SK-N-MC (cell line): Measurements from ENCODE around the gene KIF26B.

Experiments used
- DNase-seq: peaks from one replicate; pipeline ENCODE4 v3.0.0-alpha.2; 2011; ENCODE audit warnings: low read depth, low spot score
- H3K27ac ChIP-seq: fragments of 200-600 bp; sonication (generic); 2 replicates; pipeline ENCODE4 v1.5.1; 2016; ENCODE audit warnings: mixed run types
- H3K36me3 ChIP-seq: fragments of 200-600 bp; sonication (generic); 2 replicates; pipeline ENCODE4 v1.6.1; 2017; ENCODE audit warnings: antibody characterized with exemption, low read length, mixed read lengths; ENCODE audit not compliant: insufficient read depth
- H3K4me3 ChIP-seq: fragments of 200-600 bp; sonication (generic); 2 replicates; pipeline ENCODE4 v1.5.1; 2016
- H3K9ac ChIP-seq: fragments of 200-600 bp; sonication (generic); 2 replicates; pipeline ENCODE4 v1.8.0; 2017; ENCODE audit warnings: mixed run types, mixed read lengths; ENCODE audit not compliant: insufficient read length
- H3K9me3 ChIP-seq: fragments of 200-600 bp; sonication (generic); 2 replicates; pipeline ENCODE4 v1.6.1; 2017; ENCODE audit warnings: low read depth, mild to moderate bottlenecking, antibody characterized with exemption, low read length, moderate library complexity, mixed read lengths
- EZH2 ChIP-seq: fragments of 200-600 bp; sonication (generic); IDR thresholded peaks from one replicate; pipeline ENCODE4 v1.6.1; 2017; ENCODE audit warnings: antibody characterized with exemption
- FOXP2 ChIP-seq: optimal IDR thresholded peaks from 2 replicates; pipeline ENCODE3; 2011; ENCODE audit warnings: mild to moderate bottlenecking, moderate library complexity; ENCODE audit not compliant: insufficient read depth; ENCODE audit errors: extremely low read length, control extremely low read depth
- POLR2AphosphoS5 ChIP-seq: IDR thresholded peaks from 2 replicates; pipeline ENCODE4 v1.6.1; 2012; ENCODE audit warnings: mild to moderate bottlenecking, low read depth, low read length, borderline replicate concordance

Gene KIF26B

DNA sequence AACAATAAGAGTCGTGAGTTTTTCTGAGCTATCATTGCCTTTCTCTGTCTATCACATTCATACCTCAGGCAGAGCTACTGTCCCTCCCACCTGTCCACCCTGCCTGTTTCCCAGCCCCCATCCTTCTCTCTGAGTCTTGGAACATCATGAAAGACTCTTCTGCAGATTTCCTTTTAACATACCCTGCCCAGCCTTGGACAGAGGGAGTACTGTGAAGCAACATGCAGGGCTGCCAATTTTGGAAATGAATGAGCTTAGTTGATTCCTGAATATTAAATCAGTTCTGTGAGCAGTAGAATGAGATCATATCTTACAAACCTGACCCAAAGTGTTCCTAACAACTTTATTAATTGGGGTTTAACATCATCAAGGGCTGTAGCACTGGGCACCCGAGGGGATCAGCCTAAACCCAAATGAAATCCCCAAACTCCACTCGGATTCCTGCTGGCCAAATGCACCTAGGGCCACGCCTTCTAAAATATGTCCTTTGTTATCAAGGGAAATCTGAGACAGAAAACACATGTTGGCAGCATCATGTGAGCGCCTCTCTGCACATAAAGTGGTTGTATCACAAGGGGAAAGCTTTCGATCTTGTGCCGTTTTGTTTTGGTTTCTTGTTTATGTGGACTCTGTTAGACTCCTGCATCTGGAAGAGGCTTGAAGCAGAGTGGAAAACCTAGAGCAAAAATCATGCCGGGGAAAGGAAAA is 357.6 kb downstream of the KIF26B start:
- H3K9me3 ChIP-seq, result no peaks in the 10 kb centered on the region
- DNase-seq, result no peak
- no peak overlapping the region for H3K9ac ChIP-seq
- TF ChIP-seq POLR2AphosphoS5 (no peak), EZH2 (no peak), FOXP2 (no peak)
- H3K4me3 ChIP-seq, result no peak overlapping the region
- no peak overlapping the region for H3K27ac ChIP-seq
- H3K36me3 ChIP-seq, result no peaks in the 10 kb centered on the region

DNA sequence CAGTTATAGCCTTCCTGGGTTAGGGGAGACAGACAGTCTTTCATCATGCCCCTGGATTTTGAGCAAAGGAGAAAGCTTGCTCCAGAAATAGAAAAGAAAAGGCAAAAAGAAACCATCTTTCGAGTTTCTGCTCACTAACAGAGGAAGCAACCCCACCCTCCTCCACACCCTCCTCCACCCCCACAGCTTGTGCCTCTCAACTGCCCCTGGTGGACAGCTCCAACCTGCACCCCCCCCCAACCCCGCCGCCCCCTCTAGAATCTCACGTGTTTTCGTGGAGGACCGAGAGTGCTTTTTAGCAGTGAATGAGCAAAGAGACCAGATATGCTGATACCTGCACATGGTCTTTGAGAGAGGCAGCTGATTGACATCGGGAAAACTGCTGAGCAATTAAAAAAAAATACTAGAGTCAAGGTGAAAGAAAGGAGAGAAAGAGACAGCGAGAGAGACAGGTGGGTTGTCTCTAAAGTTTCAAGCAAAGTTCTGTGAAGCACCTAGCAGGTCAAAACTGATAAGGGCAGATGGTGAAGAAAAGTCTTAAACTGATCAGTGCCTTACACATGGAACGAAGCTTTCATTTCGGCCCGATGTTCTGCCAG is 358.3 kb downstream of the KIF26B start:
- H3K9ac ChIP-seq, result no peak overlapping the region

DNA sequence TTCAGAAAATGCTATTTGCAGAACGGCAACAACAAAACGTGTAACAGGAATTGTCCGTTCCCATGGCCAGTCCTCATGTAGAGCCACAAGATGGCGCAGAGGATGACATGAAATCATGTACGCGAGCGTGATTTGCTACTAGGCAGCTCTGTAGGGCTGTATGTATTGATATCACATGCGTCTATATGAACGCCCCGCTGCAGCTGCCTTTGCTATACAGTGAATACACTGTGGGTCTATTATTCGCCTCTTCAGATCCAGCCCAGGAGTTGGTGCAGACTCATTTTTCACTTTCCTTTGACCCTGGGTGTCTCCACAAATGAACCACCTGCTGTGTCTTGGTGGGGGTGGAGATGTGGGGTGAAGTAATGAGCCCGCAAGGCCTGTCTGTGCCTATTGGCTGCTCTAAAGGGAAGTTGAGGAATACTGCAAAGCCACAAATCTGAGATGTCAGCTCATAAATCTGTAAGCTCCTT is 361.5 kb downstream of the KIF26B start:
- no peak overlapping the region for H3K4me3 ChIP-seq
- no peak for DNase-seq
- H3K36me3 ChIP-seq, result no peaks in the 10 kb centered on the region
- H3K9ac ChIP-seq, result no peak overlapping the region
- TF ChIP-seq POLR2AphosphoS5 (no peak), FOXP2 (no peak), EZH2 (no peak)
- no peak overlapping the region for H3K27ac ChIP-seq
- no peaks in the 10 kb centered on the region for H3K9me3 ChIP-seq

More for the DNA sequence above, 358.3 kb downstream of the KIF26B start:
- no peak overlapping the region for H3K4me3 ChIP-seq
- no peaks in the 10 kb centered on the region for H3K9me3 ChIP-seq
- no peak overlapping the region for H3K27ac ChIP-seq
- TF ChIP-seq EZH2 (no peak), POLR2AphosphoS5 (no peak), FOXP2 (no peak)
- no peaks in the 10 kb centered on the region for H3K36me3 ChIP-seq
- DNase-seq, result no peak

DNA sequence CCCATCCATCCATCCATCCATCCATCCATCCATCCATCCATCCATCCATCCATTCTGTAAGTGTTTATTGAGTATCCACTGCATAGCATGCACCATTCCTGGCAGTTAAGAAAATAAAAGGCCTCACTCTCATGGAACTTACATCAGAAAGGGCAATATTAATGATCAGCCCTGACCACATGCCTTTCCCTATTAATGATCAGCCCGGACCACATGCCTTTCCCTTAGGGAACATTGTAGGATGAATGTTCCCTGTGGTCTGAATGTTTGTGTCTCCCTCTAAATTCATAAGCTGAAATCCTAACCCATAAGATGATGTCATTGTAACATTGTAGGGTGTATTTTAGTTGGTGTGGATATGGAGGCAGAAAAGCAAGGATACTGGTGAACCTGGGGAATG is 365.8 kb downstream of the KIF26B start:
- Histone ChIP-seq H3K9me3 (no peaks in the 10 kb centered on the region), H3K9ac (no peak overlapping the region), H3K36me3 (no peaks in the 10 kb centered on the region), H3K4me3 (no peak overlapping the region), H3K27ac (no peak overlapping the region)
- DNase-seq, result no peak
- TF ChIP-seq FOXP2 (no peak), POLR2AphosphoS5 (no peak), EZH2 (no peak)

DNA sequence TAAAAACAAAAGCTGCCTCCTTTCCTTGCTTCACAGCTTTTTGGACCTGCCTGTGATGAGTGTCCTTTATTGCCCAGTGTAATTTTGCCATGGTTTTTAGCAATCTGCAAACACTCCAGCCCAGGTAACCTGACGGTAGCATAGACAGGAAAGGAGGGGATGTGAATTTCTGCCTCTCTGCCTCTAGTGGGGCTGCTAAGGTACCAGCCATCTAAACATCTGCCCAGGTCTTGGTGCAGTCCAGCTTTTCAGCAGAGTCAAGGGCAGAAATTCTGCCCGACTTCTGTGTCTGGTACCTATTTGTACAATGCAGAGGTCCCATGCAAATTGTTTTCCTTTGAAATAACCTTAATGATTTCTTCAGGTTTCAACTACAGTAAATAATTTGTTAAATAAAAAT is 371.4 kb downstream of the KIF26B start:
- no peak for DNase-seq
- Histone ChIP-seq H3K9me3 (no peaks in the 10 kb centered on the region), H3K36me3 (no peaks in the 10 kb centered on the region), H3K4me3 (no peak overlapping the region), H3K27ac (no peak overlapping the region), H3K9ac (no peak overlapping the region)
- TF ChIP-seq EZH2, result no peak
- TF ChIP-seq FOXP2, result no peak
- TF ChIP-seq POLR2AphosphoS5, result no peak

DNA sequence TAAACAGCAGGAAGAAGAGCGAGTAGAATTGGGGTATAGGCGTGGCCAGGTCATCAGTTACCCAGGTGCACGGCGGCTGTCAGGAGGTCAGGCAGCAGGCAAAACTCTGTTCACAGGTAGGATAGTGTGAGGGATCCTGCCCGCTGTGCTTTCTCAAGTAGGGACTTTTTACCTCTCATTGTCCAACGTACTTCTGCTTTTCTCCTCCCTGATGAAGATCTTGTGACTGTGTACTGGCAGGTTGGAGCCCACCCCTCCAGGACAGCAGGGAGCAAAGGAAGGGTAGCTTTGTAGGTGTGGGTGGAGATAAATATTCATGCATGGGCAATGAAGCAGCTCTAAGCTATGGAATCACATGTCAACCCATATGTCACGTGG is 373.5 kb downstream of the KIF26B start:
- TF ChIP-seq POLR2AphosphoS5 (no peak), EZH2 (no peak), FOXP2 (no peak)
- Histone ChIP-seq H3K9me3 (no peaks in the 10 kb centered on the region), H3K9ac (no peak overlapping the region)

DNA sequence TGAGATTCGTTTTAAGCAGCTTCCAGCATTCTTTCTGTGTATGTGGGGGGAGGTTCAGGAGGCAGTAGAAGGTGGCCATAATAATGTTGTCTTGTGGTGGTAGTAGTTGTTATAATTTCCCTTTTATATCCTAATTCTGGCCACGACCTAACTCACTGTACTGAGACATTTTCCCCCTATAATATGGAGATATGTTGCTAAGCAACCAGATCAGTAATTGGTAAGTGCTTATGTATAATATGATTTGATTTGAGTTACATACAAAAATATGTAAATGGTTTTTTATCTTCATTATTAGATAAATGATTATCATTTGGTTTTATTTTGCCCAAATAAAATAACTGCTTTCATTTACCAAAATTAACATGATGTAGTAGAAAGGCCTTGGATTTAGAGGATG is 376.2 kb downstream of the KIF26B start:
- Histone ChIP-seq H3K9ac (no peak overlapping the region), H3K36me3 (no peaks in the 10 kb centered on the region), H3K4me3 (no peak overlapping the region), H3K9me3 (no peaks in the 10 kb centered on the region), H3K27ac (no peak overlapping the region)
- DNase-seq, result no peak
- TF ChIP-seq POLR2AphosphoS5 (no peak), FOXP2 (no peak), EZH2 (no peak)

More for the DNA sequence above, 373.5 kb downstream of the KIF26B start:
- Histone ChIP-seq H3K27ac (no peak overlapping the region), H3K36me3 (no peaks in the 10 kb centered on the region), H3K4me3 (no peak overlapping the region)
- DNase-seq, result no peak

DNA sequence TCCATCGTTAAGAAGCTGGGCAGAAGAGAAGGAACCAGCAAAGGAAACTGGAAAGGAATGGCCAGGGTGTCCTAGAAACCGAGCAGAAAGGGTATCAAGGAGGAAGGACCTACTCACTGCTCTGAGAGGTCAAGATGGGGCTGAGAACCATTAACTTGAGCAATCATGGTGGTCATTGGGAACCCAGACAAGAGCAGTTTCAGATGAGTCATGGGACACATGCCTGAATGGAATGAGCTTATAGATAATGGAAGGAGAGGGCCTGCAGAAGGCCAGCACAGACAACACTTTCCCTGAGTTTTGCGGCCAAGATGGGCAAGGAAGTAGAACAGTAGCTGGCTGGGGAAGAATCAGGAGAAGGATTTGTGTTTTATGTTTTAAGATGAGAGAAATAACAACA is 383.2 kb downstream of the KIF26B start:
- TF ChIP-seq FOXP2 (no peak), EZH2 (no peak), POLR2AphosphoS5 (no peak)
- no peak overlapping the region for H3K4me3 ChIP-seq
- no peak overlapping the region for H3K9ac ChIP-seq
- H3K36me3 ChIP-seq, result no peaks in the 10 kb centered on the region
- no peaks in the 10 kb centered on the region for H3K9me3 ChIP-seq
- no peak overlapping the region for H3K27ac ChIP-seq
- no peak for DNase-seq

DNA sequence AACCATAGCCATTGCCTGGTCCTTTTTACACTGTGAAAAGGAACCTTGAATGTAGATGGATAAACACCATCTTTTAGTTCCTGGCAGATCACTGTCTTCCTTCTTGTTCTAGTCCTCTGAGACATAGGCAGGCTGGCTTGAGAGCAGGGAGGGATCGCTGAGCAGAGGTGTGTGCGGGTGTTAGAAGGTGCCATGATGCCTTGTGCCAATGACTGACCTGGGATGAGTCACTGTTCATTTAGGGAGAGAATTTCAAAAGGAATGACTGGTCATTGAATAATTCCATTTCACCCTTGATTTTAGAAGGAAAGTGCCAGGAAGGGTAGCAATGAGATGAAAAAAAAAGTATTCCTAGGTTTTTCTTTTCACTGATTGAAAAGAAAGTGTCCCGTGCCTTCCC is 383.9 kb downstream of the KIF26B start:
- no peaks in the 10 kb centered on the region for H3K36me3 ChIP-seq
- no peak overlapping the region for H3K27ac ChIP-seq
- H3K9ac ChIP-seq, result no peak overlapping the region
- DNase-seq, result no peak
- H3K4me3 ChIP-seq, result no peak overlapping the region
- TF ChIP-seq FOXP2 (no peak), EZH2 (no peak), POLR2AphosphoS5 (no peak)
- H3K9me3 ChIP-seq, result no peaks in the 10 kb centered on the region

DNA sequence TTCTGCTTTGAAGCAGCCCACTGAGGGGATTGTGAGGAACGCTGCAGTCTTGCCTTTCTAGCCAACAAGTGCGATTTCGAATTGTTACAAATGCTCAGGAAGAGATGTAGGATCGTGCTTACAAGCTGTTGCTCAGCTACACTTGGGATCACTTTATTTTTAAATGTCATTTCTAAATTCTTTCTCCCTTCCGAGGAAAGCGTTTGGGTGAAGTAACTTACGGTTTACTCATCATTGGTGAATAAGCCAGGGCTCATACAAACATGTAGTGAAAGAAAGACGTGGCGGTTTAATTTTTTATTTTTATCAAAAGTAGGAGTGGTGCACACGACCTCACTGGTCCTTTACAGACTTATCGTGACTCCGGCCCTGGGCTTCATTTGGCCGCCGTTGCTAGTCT is 386.6 kb downstream of the KIF26B start:
- no peak for DNase-seq
- H3K27ac ChIP-seq, result no peak overlapping the region
- no peaks in the 10 kb centered on the region for H3K9me3 ChIP-seq
- no peak overlapping the region for H3K9ac ChIP-seq
- H3K36me3 ChIP-seq, result no peaks in the 10 kb centered on the region
- H3K4me3 ChIP-seq, result no peak overlapping the region
- TF ChIP-seq FOXP2 (no peak), EZH2 (no peak), POLR2AphosphoS5 (no peak)
